H1 (cell line): ENCODE results near the gene ZNF304. TPM values are rescaled to one million over a fixed set of nuclear protein-coding genes. Genes with fewer than 3 reads are reported as not detected.

Source experiments
- ASH2L ChIP-seq: fragments of 200-600, 300-600 bp; sonication (generic); IDR thresholded peaks from one replicate; pipeline ENCODE4 v1.7.1; 2017; ENCODE audit warnings: low read length
- BACH1 ChIP-seq: IDR thresholded peaks from 2 replicates; pipeline ENCODE4 v1.6.1; 2012; ENCODE audit warnings: low read length, improper control_type of control experiment
- CBX5 ChIP-seq: fragments of 300-800, 300-1000 bp; sonication (generic); IDR thresholded peaks from 2 replicates; pipeline ENCODE4 v1.7.1; 2016; ENCODE audit warnings: antibody characterized with exemption, low read length, low read depth
- CHD1 ChIP-seq: IDR thresholded peaks from 2 replicates; pipeline ENCODE4 v1.6.1; 2012; ENCODE audit warnings: low read depth, low read length, improper control_type of control experiment
- CTBP2 ChIP-seq: IDR thresholded peaks from 2 replicates; pipeline ENCODE4 v1.7.0; 2011; ENCODE audit warnings: borderline replicate concordance, mild to moderate bottlenecking, moderate library complexity, mixed read lengths, low read length; ENCODE audit not compliant: insufficient read depth, insufficient read length
- CTCF ChIP-seq, 3 experiments: IDR thresholded peaks; 1 replicate in 2 of 3; 2 replicates in 1 of 3; pipeline versions ENCODE4 v1.5.1 to v1.6.1; 2011; ENCODE audit warnings: low read length in 3 of 3, mild to moderate bottlenecking in 3 of 3, inconsistent platforms in 2 of 3, low read depth in 1 of 3, moderate library complexity in 1 of 3; ENCODE audit not compliant: insufficient read depth in 1 of 3; ENCODE audit errors: control extremely low read depth in 1 of 3
- EZH2 ChIP-seq: fragments of 200-600 bp; sonication (generic); IDR thresholded peaks from 2 replicates; pipeline ENCODE4 v1.7.1; 2012; ENCODE audit warnings: low read depth, mild to moderate bottlenecking, moderate library complexity, low read length, inconsistent platforms; ENCODE audit not compliant: severe bottlenecking
- GABPA ChIP-seq: IDR thresholded peaks from 2 replicates; pipeline ENCODE4 v1.6.1; 2011; ENCODE audit warnings: mild to moderate bottlenecking, low read length, moderate library complexity, borderline replicate concordance; ENCODE audit not compliant: insufficient read depth
- MAX ChIP-seq: IDR thresholded peaks from 2 replicates; pipeline ENCODE4 v1.6.1; 2012; ENCODE audit warnings: inconsistent platforms
- NANOG ChIP-seq: IDR thresholded peaks from 2 replicates; pipeline ENCODE4 v1.6.1; 2011; ENCODE audit warnings: low read length, low read depth, mild to moderate bottlenecking, inconsistent platforms; ENCODE audit not compliant: insufficient read depth, poor library complexity, severe bottlenecking
- POU5F1 ChIP-seq: IDR thresholded peaks from 2 replicates; pipeline ENCODE4 v1.6.1; 2011; ENCODE audit warnings: low read depth, mild to moderate bottlenecking, low read length, moderate library complexity
- RAD21 ChIP-seq, 2 experiments: IDR thresholded peaks in 1 of 2; conservative IDR thresholded peaks in 1 of 2; 2 replicates each; pipeline ENCODE4 v1.6.1; 2011; ENCODE audit warnings: low read depth in 2 of 2, low read length in 2 of 2, improper control_type of control experiment in 1 of 2, inconsistent platforms in 1 of 2, mild to moderate bottlenecking in 1 of 2, moderate library complexity in 1 of 2
- RFX5 ChIP-seq: IDR thresholded peaks from 2 replicates; pipeline ENCODE4 v1.6.1; 2011; ENCODE audit warnings: low read depth, low read length, improper control_type of control experiment, borderline replicate concordance
- RXRA ChIP-seq: IDR thresholded peaks from 2 replicates; pipeline ENCODE4 v1.6.1; 2011; ENCODE audit warnings: low read depth, mild to moderate bottlenecking, low read length, moderate library complexity; ENCODE audit not compliant: insufficient read depth
- SAP30 ChIP-seq: fragments of 300-600 bp; sonication (generic); IDR thresholded peaks from 2 replicates; pipeline ENCODE4 v1.7.1; 2012; ENCODE audit warnings: low read length, moderate library complexity, mild to moderate bottlenecking, inconsistent platforms; ENCODE audit not compliant: insufficient read depth, insufficient replicate concordance
- SIRT6 ChIP-seq: IDR thresholded peaks from one replicate; pipeline ENCODE4 v1.7.1; 2012; ENCODE audit warnings: low read length, inconsistent platforms
- SP2 ChIP-seq: IDR thresholded peaks from 2 replicates; pipeline ENCODE4 v1.6.1; 2012; ENCODE audit warnings: mild to moderate bottlenecking, low read length, inconsistent platforms
- TAF1 ChIP-seq: IDR thresholded peaks from 2 replicates; pipeline ENCODE4 v1.6.1; 2011; ENCODE audit warnings: mild to moderate bottlenecking, low read depth, low read length
- TAF7 ChIP-seq: optimal IDR thresholded peaks from 2 replicates; pipeline ENCODE3; 2011; ENCODE audit warnings: low read depth, mild to moderate bottlenecking, inconsistent platforms, low read length, moderate library complexity, borderline replicate concordance
- ZNF274 ChIP-seq: IDR thresholded peaks from 2 replicates; pipeline ENCODE4 v1.7.0; 2012; ENCODE audit warnings: low read length, borderline replicate concordance; ENCODE audit errors: extremely low read depth
- polyA plus RNA-seq, 7 experiments: library from polyadenylated mRNA; depleted of rRNA in 3 of 7; stranded (reverse) in 5 of 7; unstranded in 2 of 7; fragments of >200 nt in 5 of 7; fragments of 200-250 nt in 2 of 7; gene quantifications; 1 replicate in 5 of 7; 2 replicates in 1 of 7; 4 replicates in 1 of 7; pipeline versions ENCODE4 v1.2.1 to v1.2.3, GENCODE V29; 2011 to 2013; ENCODE audit warnings: missing spikeins in 2 of 7, mixed read lengths in 2 of 7
- total RNA-seq: library from RNA; stranded (reverse); fragmentation: NEBNext Ultra II Directional; extraction: Animal tissue kit (Norgen Biotek cat#: 25700); gene quantifications from 2 replicates; pipeline ENCODE4 v1.2.1, GENCODE V29; 2021

Gene ZNF304
- total and polyA plus RNA-seq, 2 of the 8 experiments (the other 6 are each of a cell fraction or from before 2014, with no cell fraction given) = 4.3 to 10.5 TPM

- TF ChIP-seq NANOG (no peak), SIRT6 (no peak), TAF1 (peak; percentile 72), POU5F1 (no peak), TAF7 (no peak), SAP30 (peak; percentile 48), SP2 (peak; percentile 28; the same call in 1 of the 2 replicates), CBX5 (no peak), RFX5 (no peak), ZNF274 (no peak), BACH1 (no peak), RAD21 (IDR thresholded peaks at IDR 0.05 in 1 of 2, conservative IDR thresholded peaks at IDR 0.05 in 1 of 2; ENCODE audit: low read depth in 2 of 2, low read length in 2 of 2) (no peak; a peak in 1 of 4 replicates), CHD1 (no peak), RXRA (no peak), GABPA (peak; percentile 90; the same call in 1 of the 2 replicates), EZH2 (no peak), MAX (no peak), CTBP2 (peak; percentile 20), ASH2L (peak; percentile 82), CTCF (IDR thresholded peaks at IDR 0.05; ENCODE audit: control extremely low read depth in 1 of 3, insufficient read depth in 1 of 3, low read depth in 1 of 3, low read length in 3 of 3) (peak in 2 of 3 experiments; percentile 6 to 28; a peak in 3 of 4 replicates)
Observed at GRCh38 chr19:57389730-57390598, 38.9 kb downstream of the ZNF304 start, which contains the start of gene ZNF548 (continued).
